Spleen (tissue), 7 donors: ENCODE data around the gene CENPP.
A peak's percentile ranks its signal among the peaks of the same experiment; 100 is the strongest.

ENCODE experiments used
- CTCF ChIP-seq, 11 experiments: fragments of 200-600 bp in 7 of 11; fragments of 450-650 bp in 4 of 11; sonication (generic) in 4 of 11; IDR thresholded peaks in 8 of 11; conservative IDR thresholded peaks in 3 of 11; 1 replicate in 7 of 11; 2 replicates in 4 of 11; pipeline versions ENCODE4 v1.4.0 to v1.8.0; 2016 to 2021; ENCODE audit warnings: antibody characterized with exemption in 11 of 11, inconsistent platforms in 4 of 11, mild to moderate bottlenecking in 1 of 11
- POLR2A ChIP-seq, 3 donors: fragments of 450-650 bp; IDR thresholded peaks; one replicate each; pipeline ENCODE4 v1.5.1; 2017; ENCODE audit warnings: antibody characterized with exemption in 3 of 3, mild to moderate bottlenecking in 1 of 3
- POLR2AphosphoS5 ChIP-seq, 3 donors: sonication (generic); formaldehyde crosslinking; IDR thresholded peaks; one replicate each; pipeline ENCODE4 v1.5.1; 2017; ENCODE audit warnings: antibody characterized with exemption in 3 of 3
- donor health status: DM: no; HTN: no; CAD: no; lungs with moderate emphysema.
- donor health status: DM: no; HTN: no; CAD: no.
- donor health status: DM: no; HTN: no; CAD: no.

DNA sequence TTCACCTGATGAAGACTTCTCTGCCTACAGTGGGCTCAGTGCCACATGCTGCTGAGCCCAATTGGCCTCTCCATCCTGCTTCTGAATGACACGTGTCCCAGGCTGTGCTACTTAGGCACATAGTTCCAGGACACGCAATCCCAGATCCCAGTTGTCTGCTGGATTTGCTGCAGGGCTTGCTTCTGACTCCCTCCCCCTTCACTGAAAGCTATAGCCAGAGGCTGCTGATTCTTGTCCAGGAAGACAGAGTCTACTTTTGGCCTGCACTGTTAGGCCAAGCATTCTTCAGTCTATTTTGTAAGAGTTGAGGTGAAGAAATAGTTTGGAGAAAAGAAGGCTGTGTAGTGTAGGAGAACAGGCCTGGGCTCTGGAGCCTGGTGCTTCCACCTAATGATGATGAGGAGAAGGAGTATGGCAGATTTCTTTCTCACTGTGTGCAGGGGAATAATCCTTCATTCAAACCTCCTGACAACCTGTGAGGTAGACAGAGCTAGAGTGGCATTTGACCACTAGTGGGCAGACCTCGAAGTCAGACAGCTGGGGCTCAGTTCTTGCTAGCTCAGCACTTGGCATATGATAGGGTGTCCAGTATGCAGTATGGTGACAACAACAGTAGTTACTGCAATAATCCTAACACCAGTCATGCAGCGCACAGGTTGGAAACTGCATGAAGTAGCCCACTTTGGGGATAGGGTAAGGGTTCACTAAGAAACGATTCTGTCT is 176.1 kb downstream of the CENPP start:
- TF ChIP-seq CTCF (IDR thresholded peaks at IDR 0.05 in 8 of 11, conservative IDR thresholded peaks at IDR 0.05 in 3 of 11) = peak in 4 of 11 experiments; percentile 10 to 38 (median 24)
- no peak for TF ChIP-seq POLR2A (IDR thresholded peaks at IDR 0.05)
- no peak for TF ChIP-seq POLR2AphosphoS5 (IDR thresholded peaks at IDR 0.05)
